HEK293 (cell line): ENCODE results near the gene MTMR12.

Source experiments
- CTCF ChIA-PET: fragments of 350-600 bp; formaldehyde crosslinking; extraction: SDS; loops from one replicate; lab custom pipeline; 2021; ENCODE audit warnings: antibody characterized with exemption; lab: Yijun Ruan, JAX
- POLR2A ChIA-PET: fragments of 300-600 bp; formaldehyde crosslinking; extraction: SDS; loops from one replicate; lab custom pipeline; 2020; ENCODE audit warnings: antibody characterized with exemption, inconsistent platforms; lab: Yijun Ruan, JAX
- H3K27ac ChIP-seq: fragments of 200-500 bp; sonication (Bioruptor generic); 2 replicates; pipeline ENCODE4 v1.5.1; 2014; ENCODE audit warnings: low read depth, low read length, control low read depth, inconsistent platforms; ENCODE audit errors: extremely low read depth
- H3K36me3 ChIP-seq, 2 experiments: fragments of 200-500 bp in 1 of 2; sonication (Bioruptor generic) in 1 of 2; 1 replicate in 1 of 2; 2 replicates in 1 of 2; pipeline ENCODE4 v1.5.1; 2014 to 2017; ENCODE audit warnings: inconsistent platforms in 2 of 2, low read length in 2 of 2; ENCODE audit not compliant: control insufficient read depth in 2 of 2, insufficient read depth in 1 of 2
- H3K4me1 ChIP-seq: fragments of 200-500 bp; sonication (Bioruptor generic); 2 replicates; pipeline ENCODE4 v1.5.1; 2014; ENCODE audit warnings: mild to moderate bottlenecking, low read length, inconsistent platforms; ENCODE audit not compliant: control insufficient read depth, insufficient read depth
- H3K4me3 ChIP-seq: 2 replicates; pipeline ENCODE4 v1.5.1; 2011; ENCODE audit warnings: low read depth, mild to moderate bottlenecking, control low read depth, low read length, moderate library complexity
- H3K9me3 ChIP-seq: fragments of 200-500 bp; sonication (Bioruptor generic); 2 replicates; pipeline ENCODE4 v1.5.1; 2014; ENCODE audit warnings: low read depth, low read length, inconsistent platforms; ENCODE audit not compliant: control insufficient read depth, insufficient read depth
- BCL11A ChIP-seq: fragments of 450-650 bp; formaldehyde crosslinking; IDR thresholded peaks from 2 replicates; pipeline ENCODE4 v1.5.1; 2016; ENCODE audit warnings: low read depth, missing biosample characterization, missing genetic modification characterization
- IKZF3 ChIP-seq: fragments of 450-650 bp; IDR thresholded peaks from 2 replicates; pipeline ENCODE4 v1.5.0; 2018; ENCODE audit warnings: missing biosample characterization, mild to moderate bottlenecking, missing genetic modification characterization, moderate library complexity
- KLF7 ChIP-seq: fragments of 450-650 bp; formaldehyde crosslinking; IDR thresholded peaks from 2 replicates; pipeline ENCODE4 v1.5.1; 2016; ENCODE audit warnings: missing biosample characterization, missing genetic modification characterization, borderline replicate concordance
- MZF1 ChIP-seq: fragments of 450-650 bp; formaldehyde crosslinking; IDR thresholded peaks from 2 replicates; pipeline ENCODE4 v1.5.1; 2017; ENCODE audit warnings: missing biosample characterization, missing genetic modification characterization, borderline replicate concordance
- PRDM1 ChIP-seq: fragments of 450-650 bp; formaldehyde crosslinking; IDR thresholded peaks from 2 replicates; pipeline ENCODE4; 2016; ENCODE audit warnings: missing biosample characterization, missing genetic modification characterization
- PRDM10 ChIP-seq: fragments of 450-650 bp; formaldehyde crosslinking; IDR thresholded peaks from 2 replicates; pipeline ENCODE4 v1.5.1; 2016; ENCODE audit warnings: missing biosample characterization, missing genetic modification characterization
- SCRT2 ChIP-seq: fragments of 450-650 bp; formaldehyde crosslinking; IDR thresholded peaks from 2 replicates; pipeline ENCODE4 v1.5.1; 2016; ENCODE audit warnings: missing biosample characterization, missing genetic modification characterization
- SETDB1 ChIP-seq: IDR thresholded peaks from one replicate; pipeline ENCODE4 v1.6.1; 2017; ENCODE audit warnings: mild to moderate bottlenecking, low read length, moderate library complexity, mixed read lengths; ENCODE audit not compliant: insufficient read length
- SP2 ChIP-seq: fragments of 450-650 bp; formaldehyde crosslinking; IDR thresholded peaks from 2 replicates; pipeline ENCODE4 v1.5.1; 2016; ENCODE audit warnings: missing biosample characterization, missing genetic modification characterization
- ZBTB17 ChIP-seq: fragments of 450-650 bp; formaldehyde crosslinking; IDR thresholded peaks from 2 replicates; pipeline ENCODE4 v1.5.1; 2016; ENCODE audit warnings: missing biosample characterization, missing genetic modification characterization
- ZBTB48 ChIP-seq: fragments of 450-650 bp; formaldehyde crosslinking; IDR thresholded peaks from 2 replicates; pipeline ENCODE4 v1.5.1; 2016; ENCODE audit warnings: missing biosample characterization, missing genetic modification characterization
- ZEB2 ChIP-seq: fragments of 450-650 bp; formaldehyde crosslinking; IDR thresholded peaks from 2 replicates; pipeline ENCODE4 v1.5.1; 2016; ENCODE audit warnings: missing biosample characterization, missing genetic modification characterization
- ZNF292 ChIP-seq: fragments of 450-650 bp; formaldehyde crosslinking; IDR thresholded peaks from 2 replicates; pipeline ENCODE4 v1.5.1; 2016; ENCODE audit warnings: low read depth, missing biosample characterization, missing genetic modification characterization, borderline replicate concordance
- ZNF311 ChIP-seq: fragments of 450-650 bp; formaldehyde crosslinking; IDR thresholded peaks from 2 replicates; pipeline ENCODE4 v1.5.1; 2017; ENCODE audit warnings: missing biosample characterization, missing genetic modification characterization, borderline replicate concordance
- ZNF335 ChIP-seq: fragments of 450-650 bp; formaldehyde crosslinking; conservative IDR thresholded peaks from 2 replicates; pipeline ENCODE4 v1.5.1; 2016; ENCODE audit warnings: missing biosample characterization, missing genetic modification characterization
- ZNF354C ChIP-seq: fragments of 450-650 bp; formaldehyde crosslinking; IDR thresholded peaks from 2 replicates; pipeline ENCODE4 v1.5.1; 2016; ENCODE audit warnings: missing biosample characterization, missing genetic modification characterization, low read depth, borderline replicate concordance
- ZNF473 ChIP-seq: fragments of 450-650 bp; formaldehyde crosslinking; IDR thresholded peaks from 2 replicates; pipeline ENCODE4 v1.5.1; 2017; ENCODE audit warnings: missing biosample characterization, missing genetic modification characterization
- ZNF501 ChIP-seq: fragments of 450-650 bp; formaldehyde crosslinking; IDR thresholded peaks from 2 replicates; pipeline ENCODE4 v1.5.1; 2016; ENCODE audit warnings: missing biosample characterization, missing genetic modification characterization
- ZNF530 ChIP-seq: fragments of 450-650 bp; formaldehyde crosslinking; IDR thresholded peaks from 2 replicates; pipeline ENCODE4 v1.5.1; 2016; ENCODE audit warnings: low read depth, missing biosample characterization, missing genetic modification characterization
- ZNF585B ChIP-seq: fragments of 450-650 bp; formaldehyde crosslinking; IDR thresholded peaks from 2 replicates; pipeline ENCODE4 v1.5.1; 2016; ENCODE audit warnings: missing biosample characterization, missing genetic modification characterization
- ZNF600 ChIP-seq: fragments of 450-650 bp; formaldehyde crosslinking; IDR thresholded peaks from 2 replicates; pipeline ENCODE4 v1.5.1; 2016; ENCODE audit warnings: missing biosample characterization, missing genetic modification characterization
- ZNF660 ChIP-seq: fragments of 450-650 bp; IDR thresholded peaks from 2 replicates; pipeline ENCODE4 v1.5.1; 2018; ENCODE audit warnings: missing biosample characterization, mild to moderate bottlenecking, missing genetic modification characterization
- ZNF677 ChIP-seq: fragments of 450-650 bp; IDR thresholded peaks from 2 replicates; pipeline ENCODE4 v1.5.0; 2018; ENCODE audit warnings: missing biosample characterization, mild to moderate bottlenecking, missing genetic modification characterization, moderate library complexity
- ZNF692 ChIP-seq: fragments of 450-650 bp; formaldehyde crosslinking; IDR thresholded peaks from 2 replicates; pipeline ENCODE4 v1.5.1; 2016; ENCODE audit warnings: missing biosample characterization, missing genetic modification characterization
- ZNF747 ChIP-seq: fragments of 450-650 bp; formaldehyde crosslinking; IDR thresholded peaks from 2 replicates; pipeline ENCODE4 v1.5.1; 2016; ENCODE audit warnings: missing biosample characterization, missing genetic modification characterization
- ZNF791 ChIP-seq: fragments of 450-650 bp; formaldehyde crosslinking; IDR thresholded peaks from 2 replicates; pipeline ENCODE4 v1.5.1; 2016; ENCODE audit warnings: missing biosample characterization, missing genetic modification characterization
- ZNF792 ChIP-seq: fragments of 450-650 bp; formaldehyde crosslinking; IDR thresholded peaks from 2 replicates; pipeline ENCODE4 v1.5.1; 2016; ENCODE audit warnings: missing biosample characterization, missing genetic modification characterization
- ZNF843 ChIP-seq: fragments of 450-650 bp; formaldehyde crosslinking; IDR thresholded peaks from 2 replicates; pipeline ENCODE4 v1.5.1; 2016; ENCODE audit warnings: missing biosample characterization, missing genetic modification characterization
- TF ChIP-seq, protein P1 (sequence below): fragments of 450-650 bp; formaldehyde crosslinking; IDR thresholded peaks from 2 replicates; pipeline ENCODE4 v1.5.1; 2016; ENCODE audit warnings: missing biosample characterization, missing genetic modification characterization
- TF ChIP-seq, protein P2 (sequence below): fragments of 450-650 bp; formaldehyde crosslinking; IDR thresholded peaks from 2 replicates; pipeline ENCODE4 v1.5.1; 2017; ENCODE audit warnings: missing biosample characterization, missing genetic modification characterization

The MTMR12 gene

DNA sequence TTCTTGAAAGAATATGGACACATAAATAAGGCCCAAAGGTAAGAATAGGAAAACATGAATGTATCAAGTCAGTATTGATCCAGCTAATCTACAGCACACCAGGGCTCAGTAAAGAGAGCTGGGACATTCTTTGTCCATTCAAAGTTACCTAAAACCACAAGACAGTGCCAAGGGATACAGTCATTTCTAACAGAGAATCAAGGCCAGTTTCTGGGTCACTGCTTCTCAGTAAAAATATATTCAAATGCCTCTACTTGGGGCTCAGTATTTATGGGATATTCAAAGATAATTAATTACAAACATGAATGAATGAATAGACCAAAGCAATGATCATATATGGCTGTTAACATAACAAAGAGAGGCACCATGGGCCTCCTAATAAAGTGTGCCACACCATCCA lies 34.9 kb downstream of the MTMR12 start:
- TF ChIP-seq ZNF791 (tag by site-specific recombination) (no peak), ZNF335 (tag by site-specific recombination) (no peak), ZNF473 (no peak), ZNF311 (no peak), KLF7 (tag by site-specific recombination) (no peak), IKZF3 (tag by site-specific recombination) (no peak), BCL11A (tag by site-specific recombination) (no peak), ZNF501 (tag by site-specific recombination) (no peak), ZNF692 (tag by site-specific recombination) (no peak), ZNF792 (tag by site-specific recombination) (no peak), ZBTB48 (tag by site-specific recombination) (no peak), ZNF660 (tag by site-specific recombination) (no peak), ZNF354C (tag by site-specific recombination) (no peak), ZNF843 (tag by site-specific recombination) (no peak), ZBTB17 (no peak), ZNF530 (tag by site-specific recombination) (no peak), ZEB2 (tag by site-specific recombination) (no peak), ZNF585B (tag by site-specific recombination) (no peak), ZNF677 (no peak), ZNF292 (tag by site-specific recombination) (no peak)
- TF ChIP-seq, all 188 proteins: peak for 0
- Histone ChIP-seq H3K4me1 (peaks cover 7% of the 10 kb centered on the region; the same call in 1 of the 2 replicates), H3K27ac (no peak overlapping the region), H3K4me3 (no peak overlapping the region), H3K36me3 (peaks cover 6 to 19% of the 10 kb centered on the region in 2 experiments), H3K9me3 (no peaks in the 10 kb centered on the region)
- ChIA-PET POLR2A (no interaction called here), CTCF (no interaction called here)

GRCh38 chr5:32276173-32276853 lies 36.4 kb downstream of the MTMR12 start:
- H3K27ac ChIP-seq: no peak overlapping the region
- H3K9me3 ChIP-seq: no peaks in the 10 kb centered on the region
- H3K4me3 ChIP-seq: no peak overlapping the region
- TF ChIP-seq SP2 (tag by site-specific recombination) (no peak), PRDM1 (peak; percentile 70; the same call in 1 of the 2 replicates), SETDB1 (no peak), ZNF600 (tag by site-specific recombination) (0 out of 2 replicates have a peak, but pooled peaks have one; percentile 24), SCRT2 (peak; percentile 69), ZBTB48 (tag by site-specific recombination) (no peak), ZNF747 (tag by site-specific recombination) (no peak), PRDM10 (tag by site-specific recombination) (peak; percentile 43), MZF1 (tag by site-specific recombination) (peak; percentile 91)
- TF ChIP-seq, protein P1, sequence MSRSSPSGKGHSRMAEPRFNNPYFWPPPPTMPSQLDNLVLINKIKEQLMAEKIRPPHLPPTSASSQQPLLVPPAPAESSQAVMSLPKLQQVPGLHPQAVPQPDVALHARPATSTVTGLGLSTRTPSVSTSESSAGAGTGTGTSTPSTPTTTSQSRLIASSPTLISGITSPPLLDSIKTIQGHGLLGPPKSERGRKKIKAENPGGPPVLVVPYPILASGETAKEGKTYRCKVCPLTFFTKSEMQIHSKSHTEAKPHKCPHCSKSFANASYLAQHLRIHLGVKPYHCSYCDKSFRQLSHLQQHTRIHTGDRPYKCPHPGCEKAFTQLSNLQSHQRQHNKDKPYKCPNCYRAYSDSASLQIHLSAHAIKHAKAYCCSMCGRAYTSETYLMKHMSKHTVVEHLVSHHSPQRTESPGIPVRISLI (tag by site-specific recombination): peak; percentile 84; the same call in 1 of the 2 replicates
- TF ChIP-seq, protein P2, sequence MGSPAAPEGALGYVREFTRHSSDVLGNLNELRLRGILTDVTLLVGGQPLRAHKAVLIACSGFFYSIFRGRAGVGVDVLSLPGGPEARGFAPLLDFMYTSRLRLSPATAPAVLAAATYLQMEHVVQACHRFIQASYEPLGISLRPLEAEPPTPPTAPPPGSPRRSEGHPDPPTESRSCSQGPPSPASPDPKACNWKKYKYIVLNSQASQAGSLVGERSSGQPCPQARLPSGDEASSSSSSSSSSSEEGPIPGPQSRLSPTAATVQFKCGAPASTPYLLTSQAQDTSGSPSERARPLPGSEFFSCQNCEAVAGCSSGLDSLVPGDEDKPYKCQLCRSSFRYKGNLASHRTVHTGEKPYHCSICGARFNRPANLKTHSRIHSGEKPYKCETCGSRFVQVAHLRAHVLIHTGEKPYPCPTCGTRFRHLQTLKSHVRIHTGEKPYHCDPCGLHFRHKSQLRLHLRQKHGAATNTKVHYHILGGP (tag by site-specific recombination): no peak
- TF ChIP-seq, all 188 proteins: peak for 6
- Histone ChIP-seq H3K4me1 (peaks cover 7% of the 10 kb centered on the region; the same call in 1 of the 2 replicates), H3K36me3 (peaks cover 10 to 27% of the 10 kb centered on the region in 2 experiments)
- ChIA-PET POLR2A (no interaction called here), CTCF (interaction anchor here (0.6 to 0.8 kb wide), 2 partner anchors 43 to 452 kb away, joined by 3 to 5 read pairs; no protein-coding TSS in a partner anchor)
